Sigmoid colon (tissue), 4 donors: ENCODE results near the gene C1orf53.

Experiments
- CTCF ChIP-seq, 4 experiments: fragments of 450-650 bp in 3 of 4; fragments of 200-600 bp in 1 of 4; IDR thresholded peaks; one replicate each; pipeline ENCODE4 v1.5.1; 2016 to 2019; ENCODE audit warnings: antibody characterized with exemption in 4 of 4, mild to moderate bottlenecking in 3 of 4, moderate library complexity in 2 of 4
- EP300 ChIP-seq, 4 donors: sonication (generic); formaldehyde crosslinking; IDR thresholded peaks; one replicate each; pipeline ENCODE4 v1.6.1; 2017; ENCODE audit warnings: antibody characterized with exemption in 4 of 4
- POLR2A ChIP-seq, 2 donors: fragments of 450-650 bp; IDR thresholded peaks; one replicate each; pipeline ENCODE4 v1.6.1; 2016; ENCODE audit warnings: antibody characterized with exemption in 2 of 2, mild to moderate bottlenecking in 2 of 2, moderate library complexity in 2 of 2

DNA sequence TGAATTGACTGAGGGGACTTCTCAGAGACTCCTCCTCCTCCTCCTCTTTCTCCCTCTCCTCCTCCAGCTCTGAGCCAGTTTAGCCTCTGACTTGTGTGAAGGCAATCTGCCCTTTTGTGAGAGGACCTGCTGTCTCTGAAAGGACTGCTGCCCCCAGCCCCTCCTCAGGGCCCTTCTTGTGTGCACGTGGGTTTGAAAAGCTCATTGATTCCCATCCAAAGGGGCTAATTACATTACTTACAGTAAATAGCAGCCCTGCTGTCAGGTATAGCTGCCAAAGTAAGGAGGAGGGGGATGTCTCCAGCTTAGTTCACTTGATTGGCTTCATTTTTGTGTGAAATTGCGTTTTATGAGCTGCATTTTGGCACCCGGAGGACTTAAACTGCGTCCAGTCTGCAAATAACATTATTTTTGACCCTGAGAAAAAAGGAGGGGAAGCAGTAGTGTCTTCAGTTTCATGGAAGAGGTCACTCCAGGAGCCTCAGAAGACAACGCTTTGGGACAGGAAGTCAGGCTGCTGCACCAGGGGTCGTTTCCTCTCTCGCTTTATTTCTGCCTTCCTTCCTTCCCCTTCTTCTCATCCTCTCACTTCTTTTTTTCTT lies 12.9 kb downstream of the C1orf53 start:
- TF ChIP-seq CTCF (IDR thresholded peaks at IDR 0.05) (no peak), POLR2A (IDR thresholded peaks at IDR 0.05) (no peak), EP300 (IDR thresholded peaks at IDR 0.05) (no peak)
